Endothelial cell of umbilical vein (primary cell): ENCODE measurements around the gene KXD1.

ENCODE experiments used
- CTCF ChIP-seq, 2 donors: IDR thresholded peaks; 1 replicate in 1 of 2; 2 replicates in 1 of 2; pipeline ENCODE4 v1.5.1; 2011; ENCODE audit warnings: low read length in 2 of 2, mild to moderate bottlenecking in 2 of 2, moderate library complexity in 2 of 2, control low read depth in 1 of 2, inconsistent platforms in 1 of 2, low read depth in 1 of 2; ENCODE audit not compliant: insufficient read depth in 1 of 2; ENCODE audit errors: extremely low read depth in 1 of 2
- EZH2 ChIP-seq: IDR thresholded peaks from 2 replicates; pipeline ENCODE4 v1.6.1; 2012; ENCODE audit warnings: borderline replicate concordance, low read depth, mild to moderate bottlenecking, moderate library complexity, low read length, inconsistent platforms; ENCODE audit not compliant: severe bottlenecking
- FOS ChIP-seq: IDR thresholded peaks from 2 replicates; pipeline ENCODE4 v1.6.1; 2011; ENCODE audit warnings: mild to moderate bottlenecking, low read length, moderate library complexity, borderline replicate concordance; ENCODE audit not compliant: insufficient read depth
- GATA2 ChIP-seq: IDR thresholded peaks from 2 replicates; pipeline ENCODE4 v1.7.0; 2011; ENCODE audit warnings: low read depth, mild to moderate bottlenecking, moderate library complexity, mixed read lengths, low read length; ENCODE audit not compliant: insufficient read length, insufficient read depth
- MAX ChIP-seq: IDR thresholded peaks from 2 replicates; pipeline ENCODE4 v1.6.1; 2011; ENCODE audit not compliant: insufficient read depth, insufficient read length
- MYC ChIP-seq: IDR thresholded peaks from one replicate; pipeline ENCODE4 v1.6.1; 2011; ENCODE audit warnings: mild to moderate bottlenecking, low read depth, low read length
- POLR2A ChIP-seq: IDR thresholded peaks from 2 replicates; pipeline ENCODE4 v1.6.1; 2012; ENCODE audit warnings: low read depth, mild to moderate bottlenecking, control low read depth, low read length
- POLR2AphosphoS5 ChIP-seq: IDR thresholded peaks from 2 replicates; pipeline ENCODE4 v1.6.1; 2012; ENCODE audit warnings: low read depth, mild to moderate bottlenecking, control low read depth, low read length, moderate library complexity; ENCODE audit not compliant: insufficient read depth

GRCh38 chr19:18566953-18567352 lies 9.3 kb downstream of the KXD1 start:
- no peak for TF ChIP-seq CTCF (IDR thresholded peaks at IDR 0.05; ENCODE audit: extremely low read depth in 1 of 2, insufficient read depth in 1 of 2, low read depth in 1 of 2, low read length in 2 of 2)
- TF ChIP-seq MAX = no peak
- no peak for TF ChIP-seq POLR2A
- TF ChIP-seq MYC = no peak
- no peak for TF ChIP-seq EZH2
- no peak for TF ChIP-seq GATA2
- no peak for TF ChIP-seq POLR2AphosphoS5
- TF ChIP-seq FOS = no peak
